ENCODE measurements around the gene GMPS. TPM values are rescaled to one million over a fixed set of nuclear protein-coding genes. Genes with fewer than 3 reads are reported as not detected.

Gene GMPS
- total and polyA plus RNA-seq, 2 of the 8 experiments (the other 6 are each of a cell fraction or from before 2014, with no cell fraction given), result 57.7 to 175 TPM

DNA sequence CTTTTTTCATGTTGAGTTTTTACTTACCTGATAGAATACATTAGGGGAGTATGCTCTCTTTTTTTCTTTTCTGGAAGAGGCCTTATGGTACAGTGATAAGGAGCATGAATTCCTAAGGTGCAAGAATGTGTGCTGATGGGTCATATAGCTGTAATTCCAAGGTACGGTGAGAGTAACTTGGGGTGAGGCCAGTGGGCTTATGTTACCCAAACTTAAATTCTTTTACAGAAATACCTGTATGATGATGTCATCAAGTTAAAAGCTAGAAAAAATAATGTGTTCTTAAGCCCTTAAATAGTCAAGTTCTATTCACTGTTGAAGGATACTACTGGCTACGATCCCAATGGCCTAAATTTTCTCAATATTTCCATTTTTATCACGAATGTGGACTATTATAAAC, 111.2 kb downstream of the GMPS start:
- Histone ChIP-seq H3K14ac (ENCODE audit: insufficient read length) (no peak overlapping the region), H3K27me3 (replicated peaks in 1 of 4; ENCODE audit: control insufficient read depth in 3 of 4, extremely low read depth in 1 of 4, insufficient read depth in 3 of 4, low read length in 3 of 4) (no peaks in the 10 kb centered on the region), H3K23ac (ENCODE audit: insufficient read length) (no peak overlapping the region), H3K27ac (ENCODE audit: low read depth, low read length) (no peak overlapping the region), H2AK5ac (ENCODE audit: low read depth, low read length) (no peak overlapping the region), H3K56ac (replicated peaks; ENCODE audit: insufficient read length, low read depth, low read length) (no peak overlapping the region), H3K79me2 (ENCODE audit: control insufficient read depth in 1 of 2, insufficient read depth in 2 of 2, low read length in 2 of 2) (no peaks in the 10 kb centered on the region), H4K8ac (ENCODE audit: extremely low read depth, insufficient read depth, low read length) (no peak overlapping the region), H3K9me3 (ENCODE audit: insufficient read depth in 2 of 2, low read depth in 1 of 2, low read length in 1 of 2) (no peaks in the 10 kb centered on the region), H2BK5ac (ENCODE audit: low read depth, low read length) (no peak overlapping the region), H3K9ac (replicated peaks in 1 of 4; ENCODE audit: extremely low read depth in 1 of 4, low read depth in 3 of 4, low read length in 3 of 4) (no peak overlapping the region), H3K4me2 (ENCODE audit: insufficient read depth in 1 of 2, low read depth in 2 of 2, low read length in 2 of 2) (no peak overlapping the region), H3K18ac (ENCODE audit: extremely low read depth, low read length) (no peak overlapping the region), H3K4me3 (ENCODE audit: extremely low read depth in 1 of 4, insufficient read depth in 2 of 4, low read depth in 3 of 4, low read length in 4 of 4) (no peak overlapping the region), H3K79me1 (ENCODE audit: low read depth, low read length) (no peaks in the 10 kb centered on the region), H2BK15ac (ENCODE audit: low read length) (no peak overlapping the region), H4K5ac (ENCODE audit: insufficient read length, low read depth, low read length) (no peak overlapping the region), H3K4ac (replicated peaks; ENCODE audit: insufficient read length, low read depth, low read length) (no peak overlapping the region), H3K23me2 (ENCODE audit: low read depth, low read length) (no peaks in the 10 kb centered on the region), H2BK12ac (ENCODE audit: low read depth, low read length) (no peak overlapping the region), H4K20me1 (replicated peaks in 1 of 2; ENCODE audit: control insufficient read depth in 1 of 2, insufficient read depth in 2 of 2, low read length in 2 of 2) (no peaks in the 10 kb centered on the region), H2BK20ac (ENCODE audit: low read length) (no peak overlapping the region), H3K4me1 (replicated peaks in 1 of 4; ENCODE audit: control insufficient read depth in 3 of 4, insufficient read depth in 4 of 4, low read length in 3 of 4) (peaks cover 0 to 4% (median 0%) of the 10 kb centered on the region in 4 experiments; a peak in 2 of 7 replicates), H3K36me3 (ENCODE audit: control insufficient read depth in 2 of 4, insufficient read depth in 4 of 4, low read length in 3 of 4) (no peaks in the 10 kb centered on the region), H2BK120ac (replicated peaks; ENCODE audit: low read depth, low read length) (no peak overlapping the region), H2AFZ (ENCODE audit: low read length) (no peak overlapping the region), H4K91ac (replicated peaks; ENCODE audit: insufficient read length, low read length) (no peak overlapping the region)
- no peak for DNase-seq (ENCODE audit: low read depth in 1 of 2, low spot score in 2 of 2)
- 88% methylated on average over 3 of the region's 3 CpGs; no CpG with 5 or more reads in 1 of the 2 experiments for whole genome bisulfite sequencing, 2 experiments (ENCODE audit: extremely low coverage in 1 of 2, insufficient coverage in 1 of 2, insufficient read length in 1 of 2, insufficient replicate concordance in 2 of 2, low coverage in 1 of 2, low lambda C conversion rate in 2 of 2, missing lambda C conversion rate in 1 of 2)
- ChIA-PET POLR2A (ENCODE audit: partially characterized antibody) (no interaction called here), CTCF (ENCODE audit: partially characterized antibody) (interaction anchor here (1.5 to 3.3 kb wide), 3 partner anchors 13 to 625 kb away, joined by 3 to 23 read pairs (median 4); no protein-coding TSS in a partner anchor)
- TF ChIP-seq KDM5A (IDR thresholded peaks at IDR 0.05; ENCODE audit: low read length), result no peak
- TF ChIP-seq TAF1 (IDR thresholded peaks at IDR 0.05; ENCODE audit: low read depth, low read length), result no peak
- no peak for TF ChIP-seq CTBP2 (IDR thresholded peaks at IDR 0.05; ENCODE audit: borderline replicate concordance, insufficient read depth, insufficient read length, low read length)
- TF ChIP-seq BRCA1 (IDR thresholded peaks at IDR 0.05; ENCODE audit: low read depth, low read length), result no peak
- TF ChIP-seq CREB1 (IDR thresholded peaks at IDR 0.05), result no peak
- no peak for TF ChIP-seq HDAC6 (IDR thresholded peaks at IDR 0.05; ENCODE audit: low read depth, low read length)
- no peak for FAIRE-seq

All from H1 (cell line).